HepG2 (cell line): Measurements from ENCODE around the gene MFSD6.

Experiments used
- FOXJ3 ChIP-seq: sonication (generic); formaldehyde crosslinking; IDR thresholded peaks from 2 replicates; pipeline ENCODE4 v1.4.0; 2020; ENCODE audit warnings: missing genetic modification reagents, mild to moderate bottlenecking, borderline replicate concordance
- HMG20A ChIP-seq: IDR thresholded peaks from 2 replicates; pipeline ENCODE4 v1.6.1; 2016; ENCODE audit warnings: borderline replicate concordance
- SIN3A ChIP-seq: IDR thresholded peaks from 2 replicates; pipeline ENCODE4 v1.6.1; 2011; ENCODE audit warnings: low read depth, mild to moderate bottlenecking, control low read depth, low read length, borderline replicate concordance
- SMC3 ChIP-seq: IDR thresholded peaks from 2 replicates; pipeline ENCODE4 v1.6.1; 2011; ENCODE audit warnings: low read length, improper control_type of control experiment
- ZNF331 ChIP-seq: sonication (generic); formaldehyde crosslinking; IDR thresholded peaks from 2 replicates; pipeline ENCODE4 v1.4.0; 2020; ENCODE audit warnings: missing genetic modification reagents
- TF ChIP-seq, protein P1 (sequence below): sonication (generic); formaldehyde crosslinking; IDR thresholded peaks from 2 replicates; pipeline ENCODE4 v1.5.1; 2020; ENCODE audit warnings: missing genetic modification reagents, mild to moderate bottlenecking, borderline replicate concordance
- TF ChIP-seq, protein P2 (sequence below): sonication (generic); formaldehyde crosslinking; IDR thresholded peaks from 2 replicates; pipeline ENCODE4 v1.9.0; 2021; ENCODE audit warnings: missing genetic modification reagents, borderline replicate concordance

DNA sequence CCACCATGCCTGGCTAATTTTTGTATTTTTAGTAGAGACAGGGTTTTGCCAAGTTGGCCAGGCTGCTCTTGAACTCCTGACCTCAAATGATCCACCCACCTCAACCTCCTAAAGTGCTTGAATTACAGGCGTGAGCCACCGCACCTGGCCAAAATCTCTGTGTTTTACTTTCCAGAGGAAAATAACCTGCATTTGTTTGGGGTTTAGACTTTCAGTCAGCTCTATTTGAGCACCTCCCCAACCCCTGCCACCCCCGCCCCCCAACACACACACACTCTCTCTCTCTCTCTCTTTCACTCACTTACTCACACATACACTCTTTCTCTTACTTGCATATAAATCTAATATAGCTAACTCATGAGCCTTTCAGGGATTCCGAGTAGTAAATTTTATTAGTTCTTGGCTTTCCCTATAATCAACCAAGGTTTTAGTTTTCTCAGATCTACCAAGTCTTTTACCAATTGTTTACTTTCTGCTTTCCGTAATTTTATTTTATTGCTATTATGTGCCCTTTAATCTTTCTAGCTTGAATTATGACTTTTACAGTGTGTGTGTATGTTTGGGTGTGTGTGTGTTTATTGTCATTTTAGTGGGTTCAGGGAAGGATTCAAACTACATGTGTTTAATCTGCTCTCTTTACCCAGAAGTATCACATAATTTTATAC lies 24.5 kb downstream of the MFSD6 start:
- TF ChIP-seq, protein P1, sequence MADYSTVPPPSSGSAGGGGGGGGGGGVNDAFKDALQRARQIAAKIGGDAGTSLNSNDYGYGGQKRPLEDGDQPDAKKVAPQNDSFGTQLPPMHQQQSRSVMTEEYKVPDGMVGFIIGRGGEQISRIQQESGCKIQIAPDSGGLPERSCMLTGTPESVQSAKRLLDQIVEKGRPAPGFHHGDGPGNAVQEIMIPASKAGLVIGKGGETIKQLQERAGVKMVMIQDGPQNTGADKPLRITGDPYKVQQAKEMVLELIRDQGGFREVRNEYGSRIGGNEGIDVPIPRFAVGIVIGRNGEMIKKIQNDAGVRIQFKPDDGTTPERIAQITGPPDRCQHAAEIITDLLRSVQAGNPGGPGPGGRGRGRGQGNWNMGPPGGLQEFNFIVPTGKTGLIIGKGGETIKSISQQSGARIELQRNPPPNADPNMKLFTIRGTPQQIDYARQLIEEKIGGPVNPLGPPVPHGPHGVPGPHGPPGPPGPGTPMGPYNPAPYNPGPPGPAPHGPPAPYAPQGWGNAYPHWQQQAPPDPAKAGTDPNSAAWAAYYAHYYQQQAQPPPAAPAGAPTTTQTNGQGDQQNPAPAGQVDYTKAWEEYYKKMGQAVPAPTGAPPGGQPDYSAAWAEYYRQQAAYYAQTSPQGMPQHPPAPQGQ (CRISPR knock-in tag) = no peak
- TF ChIP-seq SIN3A = no peak
- no peak for TF ChIP-seq HMG20A (CRISPR knock-in tag)
- no peak for TF ChIP-seq FOXJ3 (CRISPR knock-in tag)
- no peak for TF ChIP-seq ZNF331 (CRISPR knock-in tag)
- TF ChIP-seq SMC3 = no peak
- TF ChIP-seq, protein P2, sequence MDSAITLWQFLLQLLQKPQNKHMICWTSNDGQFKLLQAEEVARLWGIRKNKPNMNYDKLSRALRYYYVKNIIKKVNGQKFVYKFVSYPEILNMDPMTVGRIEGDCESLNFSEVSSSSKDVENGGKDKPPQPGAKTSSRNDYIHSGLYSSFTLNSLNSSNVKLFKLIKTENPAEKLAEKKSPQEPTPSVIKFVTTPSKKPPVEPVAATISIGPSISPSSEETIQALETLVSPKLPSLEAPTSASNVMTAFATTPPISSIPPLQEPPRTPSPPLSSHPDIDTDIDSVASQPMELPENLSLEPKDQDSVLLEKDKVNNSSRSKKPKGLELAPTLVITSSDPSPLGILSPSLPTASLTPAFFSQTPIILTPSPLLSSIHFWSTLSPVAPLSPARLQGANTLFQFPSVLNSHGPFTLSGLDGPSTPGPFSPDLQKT (CRISPR knock-in tag) = no peak
